H1 (cell line): ENCODE measurements around the gene LIPC. TPM values are rescaled to one million over a fixed set of nuclear protein-coding genes. Genes with fewer than 3 reads are reported as not detected.

Source experiments
- CTCF ChIA-PET: fragments of 300-600 bp; sonication (Branson Sonifier 250); formaldehyde crosslinking; loops from one replicate; lab custom pipeline; 2021; ENCODE audit not compliant: partially characterized antibody; lab: Charles Lee
- POLR2A ChIA-PET: fragments of 300-600 bp; sonication (Branson Sonifier 250); formaldehyde crosslinking; loops from one replicate; lab custom pipeline; 2021; ENCODE audit warnings: inconsistent platforms; ENCODE audit not compliant: partially characterized antibody; lab: Charles Lee
- DNase-seq, 2 experiments: peaks; one replicate each; pipeline versions ENCODE4 v3.0.0 to v3.0.0-alpha.2; 2010 to 2022; ENCODE audit warnings: low spot score in 2 of 2, low read depth in 1 of 2, mixed read lengths in 1 of 2
- FAIRE-seq: peaks from 2 replicates; lab custom pipeline; 2011; peaks lifted over from hg19 to GRCh38; lab: Jason Lieb, UNC
- H2AFZ ChIP-seq: 2 replicates; pipeline ENCODE4 v1.8.1; 2012; ENCODE audit warnings: low read length, inconsistent platforms
- H2AK5ac ChIP-seq: 2 replicates; pipeline ENCODE4 v1.6.1; 2013; ENCODE audit warnings: low read depth, low read length
- H2BK120ac ChIP-seq: replicated peaks from 2 replicates; pipeline ENCODE3; 2013; ENCODE audit warnings: low read depth, low read length, inconsistent platforms
- H2BK12ac ChIP-seq: 2 replicates; pipeline ENCODE4 v1.6.1; 2013; ENCODE audit warnings: low read depth, low read length
- H2BK15ac ChIP-seq: 2 replicates; pipeline ENCODE4 v1.6.1; 2013; ENCODE audit warnings: low read length
- H2BK20ac ChIP-seq: 2 replicates; pipeline ENCODE4 v1.6.1; 2013; ENCODE audit warnings: low read length
- H2BK5ac ChIP-seq: 2 replicates; pipeline ENCODE4 v1.6.1; 2013; ENCODE audit warnings: low read depth, low read length
- H3K14ac ChIP-seq: 2 replicates; pipeline ENCODE4 v1.6.1; 2013; ENCODE audit warnings: inconsistent platforms; ENCODE audit not compliant: insufficient read length
- H3K18ac ChIP-seq: 2 replicates; pipeline ENCODE4 v1.6.1; 2013; ENCODE audit warnings: low read length; ENCODE audit errors: extremely low read depth
- H3K23ac ChIP-seq: 2 replicates; pipeline ENCODE4 v1.6.1; 2013; ENCODE audit warnings: inconsistent platforms; ENCODE audit not compliant: insufficient read length
- H3K23me2 ChIP-seq: 2 replicates; pipeline ENCODE4 v1.6.1; 2013; ENCODE audit warnings: low read depth, low read length
- H3K27ac ChIP-seq: 2 replicates; pipeline ENCODE4 v1.6.1; 2011; ENCODE audit warnings: low read depth, low read length, inconsistent platforms
- H3K27me3 ChIP-seq, 4 experiments: replicated peaks in 1 of 4; 1 replicate in 1 of 4; 2 replicates in 3 of 4; pipeline versions ENCODE4 v1.6.1 to v1.8.1; 2011 to 2013; ENCODE audit warnings: low read length in 3 of 4, mild to moderate bottlenecking in 3 of 4, inconsistent platforms in 2 of 4, mixed read lengths in 2 of 4, moderate library complexity in 1 of 4; ENCODE audit not compliant: control insufficient read depth in 3 of 4, insufficient read depth in 3 of 4; ENCODE audit errors: extremely low read depth in 1 of 4
- H3K36me3 ChIP-seq, 4 experiments: 2 replicates each; pipeline versions ENCODE4 v1.6.1 to v1.8.1; 2011 to 2013; ENCODE audit warnings: mild to moderate bottlenecking in 4 of 4, low read length in 3 of 4, moderate library complexity in 2 of 4, control low read depth in 1 of 4, inconsistent platforms in 1 of 4; ENCODE audit not compliant: insufficient read depth in 4 of 4, control insufficient read depth in 2 of 4
- H3K4ac ChIP-seq: replicated peaks from 2 replicates; pipeline ENCODE3; 2013; ENCODE audit warnings: low read length, low read depth, mixed read lengths, inconsistent platforms; ENCODE audit not compliant: insufficient read length
- H3K4me1 ChIP-seq, 4 experiments: replicated peaks in 1 of 4; 1 replicate in 1 of 4; 2 replicates in 3 of 4; pipeline versions ENCODE4 v1.6.1 to v1.8.1; 2011 to 2013; ENCODE audit warnings: low read length in 3 of 4, inconsistent platforms in 2 of 4, mixed read lengths in 1 of 4; ENCODE audit not compliant: insufficient read depth in 4 of 4, control insufficient read depth in 3 of 4
- H3K4me2 ChIP-seq, 2 experiments: 2 replicates each; pipeline versions ENCODE4 v1.6.1 to v1.8.1; 2011 to 2013; ENCODE audit warnings: low read depth in 2 of 2, low read length in 2 of 2, control low read depth in 1 of 2, inconsistent platforms in 1 of 2, mild to moderate bottlenecking in 1 of 2; ENCODE audit not compliant: insufficient read depth in 1 of 2
- H3K4me3 ChIP-seq, 4 experiments: fragments of 200-600, 300-600 bp in 1 of 4; sonication (generic), shearing (Covaris generic), sonication (Bioruptor Twin) in 1 of 4; 2 replicates each; pipeline versions ENCODE4 v1.5.1 to v1.8.1; 2011 to 2016; ENCODE audit warnings: low read length in 4 of 4, low read depth in 3 of 4, control low read depth in 2 of 4, inconsistent platforms in 2 of 4, mild to moderate bottlenecking in 2 of 4, mixed read lengths in 1 of 4, moderate library complexity in 1 of 4; ENCODE audit not compliant: insufficient read depth in 2 of 4; ENCODE audit errors: extremely low read depth in 1 of 4
- H3K56ac ChIP-seq: replicated peaks from 2 replicates; pipeline ENCODE3; 2013; ENCODE audit warnings: low read depth, mild to moderate bottlenecking, mixed read lengths, low read length, inconsistent platforms; ENCODE audit not compliant: insufficient read length
- H3K79me1 ChIP-seq: 2 replicates; pipeline ENCODE4 v1.6.1; 2013; ENCODE audit warnings: low read depth, low read length, control low read depth
- H3K79me2 ChIP-seq, 2 experiments: 2 replicates each; pipeline versions ENCODE4 v1.6.1 to v1.8.1; 2012 to 2013; ENCODE audit warnings: low read length in 2 of 2, mild to moderate bottlenecking in 2 of 2, inconsistent platforms in 1 of 2; ENCODE audit not compliant: insufficient read depth in 2 of 2, control insufficient read depth in 1 of 2
- H3K9ac ChIP-seq, 4 experiments: replicated peaks in 1 of 4; 1 replicate in 1 of 4; 2 replicates in 3 of 4; pipeline versions ENCODE4 v1.6.1 to v1.8.1; 2011 to 2013; ENCODE audit warnings: low read depth in 3 of 4, low read length in 3 of 4, control low read depth in 2 of 4, mild to moderate bottlenecking in 2 of 4, moderate library complexity in 2 of 4, inconsistent platforms in 1 of 4; ENCODE audit errors: extremely low read depth in 1 of 4
- H3K9me3 ChIP-seq, 2 experiments: 2 replicates each; pipeline versions ENCODE4 v1.6.1 to v1.8.1; 2012 to 2013; ENCODE audit warnings: mild to moderate bottlenecking in 2 of 2, moderate library complexity in 2 of 2, control low read depth in 1 of 2, inconsistent platforms in 1 of 2, low read depth in 1 of 2, low read length in 1 of 2, mixed read lengths in 1 of 2; ENCODE audit not compliant: insufficient read depth in 2 of 2
- H4K20me1 ChIP-seq, 2 experiments: replicated peaks in 1 of 2; 2 replicates each; pipeline versions ENCODE3 to v1.8.1; 2011 to 2013; ENCODE audit warnings: inconsistent platforms in 2 of 2, low read length in 2 of 2, mild to moderate bottlenecking in 1 of 2; ENCODE audit not compliant: insufficient read depth in 2 of 2, control insufficient read depth in 1 of 2
- H4K5ac ChIP-seq: 2 replicates; pipeline ENCODE4 v1.6.1; 2013; ENCODE audit warnings: low read length, low read depth, mixed read lengths, inconsistent platforms; ENCODE audit not compliant: insufficient read length
- H4K8ac ChIP-seq: 2 replicates; pipeline ENCODE4 v1.8.0; 2013; ENCODE audit warnings: mild to moderate bottlenecking, moderate library complexity, low read length, inconsistent platforms; ENCODE audit not compliant: insufficient read depth; ENCODE audit errors: extremely low read depth
- H4K91ac ChIP-seq: replicated peaks from 2 replicates; pipeline ENCODE3; 2013; ENCODE audit warnings: low read length, mixed read lengths, inconsistent platforms; ENCODE audit not compliant: insufficient read length
- BCL11A ChIP-seq, 2 experiments: IDR thresholded peaks; one replicate each; pipeline ENCODE4 v1.6.1; 2011; ENCODE audit warnings: low read depth in 2 of 2, low read length in 2 of 2, mild to moderate bottlenecking in 2 of 2
- BRCA1 ChIP-seq: IDR thresholded peaks from 2 replicates; pipeline ENCODE4 v1.6.1; 2012; ENCODE audit warnings: low read depth, low read length, improper control_type of control experiment
- CEBPB ChIP-seq: IDR thresholded peaks from 2 replicates; pipeline ENCODE4 v1.6.1; 2012; ENCODE audit warnings: low read depth, low read length
- GABPA ChIP-seq: IDR thresholded peaks from 2 replicates; pipeline ENCODE4 v1.6.1; 2011; ENCODE audit warnings: mild to moderate bottlenecking, low read length, moderate library complexity, borderline replicate concordance; ENCODE audit not compliant: insufficient read depth
- GTF2F1 ChIP-seq: IDR thresholded peaks from 2 replicates; pipeline ENCODE4 v1.6.1; 2012; ENCODE audit warnings: low read depth, low read length, improper control_type of control experiment, borderline replicate concordance
- MAFK ChIP-seq: IDR thresholded peaks from 2 replicates; pipeline ENCODE4 v1.6.1; 2012; ENCODE audit warnings: low read depth, mild to moderate bottlenecking, improper control_type of control experiment, low read length
- PHF8 ChIP-seq: fragments of 200-600 bp; sonication (generic); conservative IDR thresholded peaks from 2 replicates; pipeline ENCODE4 v1.7.1; 2012; ENCODE audit warnings: low read depth, mild to moderate bottlenecking, inconsistent platforms, low read length, moderate library complexity
- WGBS, 2 experiments: shearing (Covaris generic) in 1 of 2; methylation state at CpG; one replicate each; pipeline versions ENCODE4 v1.1.6 to v1.1.7; 2013 to 2015; ENCODE audit warnings: low lambda C conversion rate in 2 of 2, mixed read lengths in 2 of 2, inconsistent platforms in 1 of 2, low coverage in 1 of 2, missing lambda C conversion rate in 1 of 2; ENCODE audit not compliant: insufficient replicate concordance in 2 of 2, insufficient coverage in 1 of 2, insufficient read length in 1 of 2; ENCODE audit errors: extremely low coverage in 1 of 2, missing lambda C conversion rate in 1 of 2; 5-methylcytosine and 5-hydroxymethylcytosine counted together
- polyA plus RNA-seq, 7 experiments: library from polyadenylated mRNA; depleted of rRNA in 3 of 7; stranded (reverse) in 5 of 7; unstranded in 2 of 7; fragments of >200 nt in 5 of 7; fragments of 200-250 nt in 2 of 7; gene quantifications; 1 replicate in 5 of 7; 2 replicates in 1 of 7; 4 replicates in 1 of 7; pipeline versions ENCODE4 v1.2.1 to v1.2.3, GENCODE V29; 2011 to 2013; ENCODE audit warnings: missing spikeins in 2 of 7, mixed read lengths in 2 of 7
- total RNA-seq: library from RNA; stranded (reverse); fragmentation: NEBNext Ultra II Directional; extraction: Animal tissue kit (Norgen Biotek cat#: 25700); gene quantifications from 2 replicates; pipeline ENCODE4 v1.2.1, GENCODE V29; 2021
- TF ChIP-seq, protein P1 (sequence below): IDR thresholded peaks from 2 replicates; pipeline ENCODE4 v1.6.1; 2012; ENCODE audit warnings: low read length, inconsistent platforms

Gene LIPC
- total and polyA plus RNA-seq, 2 of the 8 experiments (the other 6 are each of a cell fraction or from before 2014, with no cell fraction given): not detected

DNA sequence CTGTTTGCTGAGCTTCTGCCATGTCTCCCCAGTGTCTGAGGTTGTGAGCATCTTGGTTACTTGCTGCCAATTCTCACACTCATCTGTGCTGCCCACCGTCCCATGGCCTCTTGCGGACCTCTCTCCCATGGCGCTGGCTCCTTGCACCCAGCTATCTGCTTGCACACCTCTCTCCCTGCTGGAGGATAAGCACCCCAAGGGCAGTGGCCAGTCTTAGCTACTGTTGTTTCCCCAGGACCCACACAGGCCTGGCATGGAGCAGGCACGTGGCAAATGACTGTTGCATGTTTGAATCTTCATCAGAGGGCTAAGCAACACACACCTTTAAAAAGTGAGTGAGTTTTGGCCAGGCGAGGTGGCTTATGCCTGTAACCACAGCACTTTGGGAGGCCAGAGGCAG lies 14.7 kb downstream of the LIPC start:
- Histone ChIP-seq H2BK12ac (no peak overlapping the region), H3K36me3 (no peaks in the 10 kb centered on the region), H3K14ac (no peak overlapping the region), H3K4me1 (peaks cover 0 to 10% (median 6%) of the 10 kb centered on the region in 4 experiments; a peak in 5 of 7 replicates), H3K4me2 (no peak overlapping the region), H3K9me3 (no peaks in the 10 kb centered on the region), H3K23me2 (no peaks in the 10 kb centered on the region), H3K79me2 (no peaks in the 10 kb centered on the region), H2BK5ac (no peak overlapping the region), H3K56ac (no peak overlapping the region), H4K20me1 (no peaks in the 10 kb centered on the region), H3K79me1 (no peaks in the 10 kb centered on the region), H2AK5ac (no peak overlapping the region), H2AFZ (no peak overlapping the region), H3K27ac (no peak overlapping the region), H4K5ac (no peak overlapping the region), H4K91ac (no peak overlapping the region), H3K9ac (no peak overlapping the region), H2BK120ac (no peak overlapping the region), H4K8ac (no peak overlapping the region), H3K18ac (no peak overlapping the region), H3K4me3 (no peak overlapping the region), H3K4ac (no peak overlapping the region), H2BK15ac (no peak overlapping the region), H3K23ac (no peak overlapping the region), H2BK20ac (peak overlapping the region; percentile 48; the same call in 1 of the 2 replicates), H3K27me3 (no peaks in the 10 kb centered on the region)
- CTCF ChIA-PET: interaction anchor here (1.0 to 1.6 kb wide), 2 partner anchors 14 to 62 kb away, joined by 3 to 4 read pairs; no protein-coding TSS in a partner anchor
- no peak for DNase-seq
- POLR2A ChIA-PET: no interaction called here
- no peak for FAIRE-seq
- 91% methylated on average over 5 of the region's 5 CpGs; no CpG with 5 or more reads in 1 of the 2 experiments for WGBS, 2 experiments
- no peak for TF ChIP-seq BRCA1
- TF ChIP-seq PHF8: no peak
- TF ChIP-seq MAFK: no peak
- TF ChIP-seq, protein P1, sequence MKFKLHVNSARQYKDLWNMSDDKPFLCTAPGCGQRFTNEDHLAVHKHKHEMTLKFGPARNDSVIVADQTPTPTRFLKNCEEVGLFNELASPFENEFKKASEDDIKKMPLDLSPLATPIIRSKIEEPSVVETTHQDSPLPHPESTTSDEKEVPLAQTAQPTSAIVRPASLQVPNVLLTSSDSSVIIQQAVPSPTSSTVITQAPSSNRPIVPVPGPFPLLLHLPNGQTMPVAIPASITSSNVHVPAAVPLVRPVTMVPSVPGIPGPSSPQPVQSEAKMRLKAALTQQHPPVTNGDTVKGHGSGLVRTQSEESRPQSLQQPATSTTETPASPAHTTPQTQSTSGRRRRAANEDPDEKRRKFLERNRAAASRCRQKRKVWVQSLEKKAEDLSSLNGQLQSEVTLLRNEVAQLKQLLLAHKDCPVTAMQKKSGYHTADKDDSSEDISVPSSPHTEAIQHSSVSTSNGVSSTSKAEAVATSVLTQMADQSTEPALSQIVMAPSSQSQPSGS: no peak
- TF ChIP-seq GABPA: no peak
- TF ChIP-seq CEBPB: no peak
- TF ChIP-seq GTF2F1: no peak
- no peak for TF ChIP-seq BCL11A (IDR thresholded peaks at IDR 0.05; ENCODE audit: low read depth in 2 of 2, low read length in 2 of 2)
